Keratinocyte (primary cell): ENCODE data around the gene BABAM2. TPM values are rescaled to one million over a fixed set of nuclear protein-coding genes. Genes with fewer than 3 reads are reported as not detected.

Experiments
- DNase-seq: peaks from one replicate; pipeline ENCODE4 v3.0.0-alpha.2; 2011; ENCODE audit warnings: low read depth, missing footprints, low spot score
- FAIRE-seq: peaks from 2 replicates; lab custom pipeline; 2011; peaks lifted over from hg19 to GRCh38; lab: Jason Lieb, UNC
- H2AFZ ChIP-seq: 2 replicates; pipeline ENCODE4 v1.6.0; 2012; ENCODE audit warnings: low read length, control low read depth, inconsistent platforms; ENCODE audit not compliant: control insufficient read depth
- H3K27ac ChIP-seq: 2 replicates; pipeline ENCODE4 v1.5.1; 2011; ENCODE audit warnings: low read length; ENCODE audit not compliant: control insufficient read depth, insufficient read depth
- H3K27me3 ChIP-seq: 3 replicates; pipeline ENCODE4 v1.6.0; 2011; ENCODE audit warnings: low read length; ENCODE audit not compliant: control insufficient read depth, insufficient read depth; ENCODE audit errors: extremely low read depth
- H3K36me3 ChIP-seq, 2 experiments: 2 replicates in 1 of 2; 3 replicates in 1 of 2; pipeline ENCODE4 v1.5.1; 2011; ENCODE audit warnings: low read length in 2 of 2, mild to moderate bottlenecking in 1 of 2; ENCODE audit not compliant: control insufficient read depth in 2 of 2, insufficient read depth in 2 of 2; ENCODE audit errors: extremely low read depth in 1 of 2
- H3K4me1 ChIP-seq: 3 replicates; pipeline ENCODE4 v1.5.1; 2011; ENCODE audit warnings: low read length; ENCODE audit not compliant: control insufficient read depth, insufficient read depth; ENCODE audit errors: extremely low read depth
- H3K4me2 ChIP-seq: 3 replicates; pipeline ENCODE4 v1.6.0; 2011; ENCODE audit warnings: low read depth, low read length; ENCODE audit not compliant: control insufficient read depth, insufficient read depth; ENCODE audit errors: extremely low read depth
- H3K4me3 ChIP-seq, 3 experiments: fragments of 200-600 bp in 1 of 3; sonication (generic) in 1 of 3; 2 replicates in 2 of 3; 3 replicates in 1 of 3; pipeline ENCODE4 v1.5.1; 2011 to 2016; ENCODE audit warnings: low read length in 3 of 3, mild to moderate bottlenecking in 3 of 3, control low read depth in 2 of 3, inconsistent platforms in 1 of 3, low read depth in 1 of 3, mixed read lengths in 1 of 3, mixed run types in 1 of 3, moderate library complexity in 1 of 3; ENCODE audit not compliant: control insufficient read depth in 2 of 3, insufficient read depth in 2 of 3; ENCODE audit errors: extremely low read depth in 1 of 3
- H3K79me2 ChIP-seq: 2 replicates; pipeline ENCODE4 v1.6.0; 2012; ENCODE audit warnings: low read length; ENCODE audit not compliant: control insufficient read depth, insufficient read depth
- H3K9ac ChIP-seq: 3 replicates; pipeline ENCODE4 v1.6.0; 2011; ENCODE audit warnings: low read length; ENCODE audit not compliant: control insufficient read depth, insufficient read depth; ENCODE audit errors: extremely low read depth
- H3K9me1 ChIP-seq: 3 replicates; pipeline ENCODE4 v1.6.0; 2011; ENCODE audit warnings: low read length; ENCODE audit not compliant: control insufficient read depth, insufficient read depth; ENCODE audit errors: extremely low read depth
- H3K9me3 ChIP-seq: 2 replicates; pipeline ENCODE4 v1.5.1; 2012; ENCODE audit warnings: low read depth, low read length; ENCODE audit not compliant: control insufficient read depth
- H4K20me1 ChIP-seq: 3 replicates; pipeline ENCODE4 v1.6.0; 2011; ENCODE audit warnings: low read length; ENCODE audit not compliant: control insufficient read depth, insufficient read depth; ENCODE audit errors: extremely low read depth
- EZH2 ChIP-seq: IDR thresholded peaks from one replicate; pipeline ENCODE4 v1.6.1; 2012; ENCODE audit warnings: inconsistent platforms, mild to moderate bottlenecking, low read length, moderate library complexity
- dilution Hi-C: fragments of 300-500 bp; cut with MboI; formaldehyde crosslinking; loops from one replicate; pipeline ENCODE4 v1.7.0; 2020; ENCODE audit warnings: low sequenced_read_pairs; ENCODE audit not compliant: extremely low pct_ligation_motif_present
- polyA plus RNA-seq, 5 experiments: library from polyadenylated mRNA; depleted of rRNA in 3 of 5; stranded (reverse) in 3 of 5; stranded (forward) in 1 of 5; unstranded in 1 of 5; fragments of >200 nt; gene quantifications; 1 replicate in 1 of 5; 2 replicates in 3 of 5; 3 replicates in 1 of 5; pipeline versions ENCODE4 v1.2.1 to v1.2.3, GENCODE V29; 2011 to 2012; ENCODE audit warnings: missing spikeins in 2 of 5, low read depth in 1 of 5, low replicate concordance in 1 of 5
- TF ChIP-seq, protein P1 (sequence below), 3 experiments: IDR thresholded peaks in 1 of 3; conservative IDR thresholded peaks in 1 of 3; optimal IDR thresholded peaks in 1 of 3; 2 replicates in 2 of 3; 3 replicates in 1 of 3; pipeline versions ENCODE3 to v1.5.1; 2011; ENCODE audit warnings: low read length in 3 of 3, mild to moderate bottlenecking in 3 of 3, moderate library complexity in 2 of 3, control low read depth in 1 of 3, inconsistent platforms in 1 of 3; ENCODE audit not compliant: insufficient read depth in 2 of 3; ENCODE audit errors: extremely low read depth in 1 of 3

BABAM2 gene
- polyA plus RNA-seq, 1 donor (not counting 4 experiments of a cell fraction or from before 2014, with no cell fraction given): 29.8 TPM

DNA sequence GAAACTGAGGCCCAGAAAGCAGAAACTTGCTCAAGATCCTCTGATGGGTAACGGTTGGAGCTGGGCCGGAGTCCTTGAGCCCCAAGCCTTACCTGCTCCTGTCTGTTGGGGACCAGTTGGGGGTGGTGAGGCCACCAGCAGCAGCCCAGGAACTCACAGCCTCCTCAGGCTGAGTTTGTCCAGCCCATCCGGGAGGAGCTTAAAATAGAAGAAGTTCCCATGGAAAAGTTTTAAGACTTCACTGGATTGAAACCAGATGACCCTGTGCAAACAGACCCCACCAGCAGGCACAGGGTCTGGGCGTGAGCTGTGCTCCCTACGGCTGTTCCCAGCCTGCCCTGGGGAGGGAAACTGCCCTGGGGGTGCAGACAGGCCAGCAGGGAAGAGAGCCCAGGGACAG is 461.6 kb downstream of the BABAM2 start:
- H3K4me2 ChIP-seq: no peak overlapping the region
- no peak overlapping the region for H3K4me3 ChIP-seq
- H3K27ac ChIP-seq: no peak overlapping the region
- H3K36me3 ChIP-seq: no peaks in the 10 kb centered on the region
- FAIRE-seq: no peak
- dilution Hi-C loops: no loop called here
- no peak for DNase-seq
- no peaks in the 10 kb centered on the region for H3K27me3 ChIP-seq
- H2AFZ ChIP-seq: no peak overlapping the region
- no peaks in the 10 kb centered on the region for H3K9me3 ChIP-seq
- peaks cover 7% of the 10 kb centered on the region for H3K4me1 ChIP-seq
- TF ChIP-seq, protein P1, sequence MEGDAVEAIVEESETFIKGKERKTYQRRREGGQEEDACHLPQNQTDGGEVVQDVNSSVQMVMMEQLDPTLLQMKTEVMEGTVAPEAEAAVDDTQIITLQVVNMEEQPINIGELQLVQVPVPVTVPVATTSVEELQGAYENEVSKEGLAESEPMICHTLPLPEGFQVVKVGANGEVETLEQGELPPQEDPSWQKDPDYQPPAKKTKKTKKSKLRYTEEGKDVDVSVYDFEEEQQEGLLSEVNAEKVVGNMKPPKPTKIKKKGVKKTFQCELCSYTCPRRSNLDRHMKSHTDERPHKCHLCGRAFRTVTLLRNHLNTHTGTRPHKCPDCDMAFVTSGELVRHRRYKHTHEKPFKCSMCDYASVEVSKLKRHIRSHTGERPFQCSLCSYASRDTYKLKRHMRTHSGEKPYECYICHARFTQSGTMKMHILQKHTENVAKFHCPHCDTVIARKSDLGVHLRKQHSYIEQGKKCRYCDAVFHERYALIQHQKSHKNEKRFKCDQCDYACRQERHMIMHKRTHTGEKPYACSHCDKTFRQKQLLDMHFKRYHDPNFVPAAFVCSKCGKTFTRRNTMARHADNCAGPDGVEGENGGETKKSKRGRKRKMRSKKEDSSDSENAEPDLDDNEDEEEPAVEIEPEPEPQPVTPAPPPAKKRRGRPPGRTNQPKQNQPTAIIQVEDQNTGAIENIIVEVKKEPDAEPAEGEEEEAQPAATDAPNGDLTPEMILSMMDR (optimal IDR thresholded peaks at IDR 0.05 in 1 of 3, IDR thresholded peaks at IDR 0.05 in 1 of 3, conservative IDR thresholded peaks at IDR 0.05 in 1 of 3; ENCODE audit: extremely low read depth in 1 of 3, insufficient read depth in 2 of 3, low read length in 3 of 3): no peak
- TF ChIP-seq EZH2: no peak
- no peaks in the 10 kb centered on the region for H4K20me1 ChIP-seq
- H3K79me2 ChIP-seq: no peaks in the 10 kb centered on the region
- H3K9me1 ChIP-seq: no peaks in the 10 kb centered on the region
- no peak overlapping the region for H3K9ac ChIP-seq

DNA sequence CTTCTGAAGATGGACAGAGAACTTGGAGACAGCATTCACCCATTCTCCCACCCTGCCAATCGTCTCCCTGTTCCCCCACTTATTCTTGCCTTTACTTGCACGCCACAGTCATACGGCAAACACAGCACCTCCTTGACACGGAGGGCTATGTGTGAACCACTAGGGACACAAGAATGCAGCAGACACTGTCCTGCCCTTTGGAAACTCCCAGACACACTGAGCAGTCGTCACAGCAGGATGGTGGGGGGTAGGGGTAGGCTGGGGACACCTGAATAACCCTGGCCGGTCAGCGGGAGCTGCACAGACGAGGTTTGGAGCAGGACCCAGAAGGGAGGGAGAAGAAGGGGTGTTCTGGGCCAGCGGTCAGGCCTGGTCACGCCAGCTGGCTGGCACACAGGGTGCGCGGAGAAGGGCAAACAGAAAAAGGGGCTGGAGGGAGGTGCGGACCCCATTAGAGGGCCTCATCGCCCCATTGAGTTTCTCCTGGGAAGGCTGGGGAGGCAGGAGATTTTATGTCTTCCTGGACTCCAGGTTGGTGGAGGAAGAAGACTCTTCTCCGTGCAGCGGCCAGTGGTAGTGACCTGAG is 462.2 kb downstream of the BABAM2 start:
- TF ChIP-seq EZH2: no peak
- TF ChIP-seq, protein P1 (optimal IDR thresholded peaks at IDR 0.05 in 1 of 3, IDR thresholded peaks at IDR 0.05 in 1 of 3, conservative IDR thresholded peaks at IDR 0.05 in 1 of 3; ENCODE audit: extremely low read depth in 1 of 3, insufficient read depth in 2 of 3, low read length in 3 of 3): no peak
- dilution Hi-C loops: no loop called here
- no peaks in the 10 kb centered on the region for H3K79me2 ChIP-seq
- no peaks in the 10 kb centered on the region for H3K9me1 ChIP-seq
- no peak overlapping the region for H3K4me3 ChIP-seq
- H4K20me1 ChIP-seq: no peaks in the 10 kb centered on the region
- H2AFZ ChIP-seq: no peak overlapping the region
- no peaks in the 10 kb centered on the region for H3K36me3 ChIP-seq
- FAIRE-seq (no peak), DNase-seq (no peak)
- H3K4me2 ChIP-seq: no peak overlapping the region
- H3K27me3 ChIP-seq: no peaks in the 10 kb centered on the region
- peaks cover 7% of the 10 kb centered on the region for H3K4me1 ChIP-seq
- H3K9me3 ChIP-seq: no peaks in the 10 kb centered on the region
- no peak overlapping the region for H3K27ac ChIP-seq
- H3K9ac ChIP-seq: no peak overlapping the region
